NAMALWA (cell line): ENCODE data around the gene CTXN1.

ENCODE experiments used
- DNase-seq: peaks from one replicate; pipeline ENCODE4 v3.0.0-alpha.2; 2015; ENCODE audit warnings: low spot score

CTXN1 gene

DNA sequence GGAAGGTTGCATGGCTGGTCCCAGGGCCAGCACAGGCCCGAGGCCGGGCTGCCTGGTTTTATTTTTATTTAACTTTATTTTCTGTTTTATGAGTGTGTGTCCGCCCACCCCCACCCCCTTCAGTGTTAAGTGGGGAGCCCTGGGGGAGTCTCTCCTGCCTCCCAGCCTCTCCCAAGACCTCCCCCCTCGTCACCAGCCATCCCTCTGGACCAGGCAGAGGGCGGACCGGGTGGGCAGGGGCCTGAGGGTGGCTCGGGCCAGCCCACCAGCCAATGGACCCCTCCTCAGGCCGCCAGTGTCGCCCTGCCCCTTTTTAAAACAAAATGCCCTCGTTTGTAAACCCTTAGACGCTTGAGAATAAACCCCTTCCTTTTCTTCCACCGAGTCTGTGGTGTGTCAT lies 11.8 kb downstream of the CTXN1 start:
- no peak for DNase-seq

DNA sequence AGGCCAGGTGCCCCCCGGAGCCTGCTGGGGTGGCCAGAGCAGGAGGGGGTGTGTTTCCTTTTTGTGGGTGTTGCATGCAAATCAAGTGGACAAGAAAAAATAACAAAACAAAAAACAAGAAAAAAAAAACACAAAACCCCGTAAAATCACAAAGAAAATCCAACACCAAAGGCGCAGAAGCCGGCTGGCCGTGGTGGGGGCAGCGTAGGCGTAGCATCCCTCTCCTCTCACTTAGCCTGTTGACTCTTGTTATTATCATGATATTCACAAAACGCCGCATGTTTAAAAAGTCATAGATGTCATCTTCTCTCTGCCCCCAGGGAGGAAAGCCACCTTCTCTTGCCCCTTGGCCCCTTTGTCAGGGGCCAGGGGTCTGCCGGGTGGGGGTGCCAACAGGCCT lies 12.3 kb downstream of the CTXN1 start:
- DNase-seq, result no peak

DNA sequence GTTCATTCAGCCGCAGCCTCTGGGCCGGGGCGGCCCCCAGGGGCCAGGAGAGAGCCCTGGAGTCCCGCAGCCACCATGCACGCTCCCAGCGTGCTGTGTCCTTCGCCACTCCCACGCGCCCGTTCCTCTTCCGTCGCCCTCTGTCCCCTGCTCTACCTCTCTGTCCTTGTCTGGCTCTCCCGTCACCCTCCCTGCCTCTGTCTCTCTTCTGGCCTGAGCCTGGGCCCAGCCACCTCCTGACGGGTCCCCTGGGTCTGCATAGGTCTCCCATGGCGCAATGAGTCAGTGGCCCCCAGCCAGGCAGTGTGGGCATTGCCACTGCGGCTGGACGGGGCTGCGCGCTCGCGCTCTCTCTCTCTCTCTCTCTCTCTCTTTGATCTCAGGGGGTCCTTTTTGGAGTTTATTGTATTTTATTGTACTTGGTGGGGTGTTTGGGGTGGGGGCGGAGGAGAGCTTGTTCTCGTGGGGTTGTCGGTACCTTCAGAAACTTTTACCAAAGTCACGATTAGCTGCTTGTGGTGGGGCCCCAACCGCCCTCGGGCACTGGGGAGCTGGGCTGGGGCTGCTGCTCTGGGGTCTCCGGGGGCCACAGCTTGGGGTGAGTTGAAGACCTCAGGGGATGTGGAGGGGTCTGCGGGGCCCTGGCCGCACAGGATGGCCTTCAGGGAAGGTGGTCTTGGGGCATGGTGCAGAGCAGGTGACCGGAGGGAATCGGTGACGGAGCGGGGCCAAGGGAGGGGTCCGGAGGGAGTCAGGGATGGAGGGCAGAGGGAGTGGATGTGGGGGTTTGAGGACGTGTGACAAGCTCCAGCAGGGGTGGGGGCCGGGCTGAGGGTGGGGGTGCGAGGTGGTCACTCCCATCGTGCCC lies 13.0 kb downstream of the CTXN1 start:
- no peak for DNase-seq

DNA sequence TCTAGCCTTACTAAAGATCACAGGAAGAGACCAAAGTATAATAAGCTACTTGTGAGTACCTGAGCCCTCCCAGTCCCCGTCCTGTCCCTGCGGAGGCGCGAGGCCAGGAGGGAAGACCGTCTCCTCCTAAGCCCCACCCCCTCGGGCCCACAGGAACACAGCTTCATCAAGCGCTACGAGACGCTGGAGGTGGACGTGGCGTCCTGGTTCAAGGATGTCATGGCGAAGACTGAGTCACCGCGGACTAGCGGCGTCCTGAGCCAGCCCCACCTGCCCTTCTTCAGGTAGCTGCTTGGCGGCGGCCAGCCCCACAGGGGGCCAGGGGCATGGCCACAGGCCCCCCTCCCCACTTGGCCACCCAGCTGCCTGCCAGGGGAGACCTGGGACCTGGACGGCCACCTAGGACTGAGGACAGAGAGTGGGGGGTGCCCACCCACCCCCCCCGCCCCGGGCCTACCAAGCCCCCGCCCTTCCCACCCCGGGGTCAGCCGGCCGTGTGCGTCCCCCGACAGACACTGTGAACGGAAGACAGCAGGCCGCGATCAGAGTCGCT lies 13.7 kb downstream of the CTXN1 start:
- no peak for DNase-seq

DNA sequence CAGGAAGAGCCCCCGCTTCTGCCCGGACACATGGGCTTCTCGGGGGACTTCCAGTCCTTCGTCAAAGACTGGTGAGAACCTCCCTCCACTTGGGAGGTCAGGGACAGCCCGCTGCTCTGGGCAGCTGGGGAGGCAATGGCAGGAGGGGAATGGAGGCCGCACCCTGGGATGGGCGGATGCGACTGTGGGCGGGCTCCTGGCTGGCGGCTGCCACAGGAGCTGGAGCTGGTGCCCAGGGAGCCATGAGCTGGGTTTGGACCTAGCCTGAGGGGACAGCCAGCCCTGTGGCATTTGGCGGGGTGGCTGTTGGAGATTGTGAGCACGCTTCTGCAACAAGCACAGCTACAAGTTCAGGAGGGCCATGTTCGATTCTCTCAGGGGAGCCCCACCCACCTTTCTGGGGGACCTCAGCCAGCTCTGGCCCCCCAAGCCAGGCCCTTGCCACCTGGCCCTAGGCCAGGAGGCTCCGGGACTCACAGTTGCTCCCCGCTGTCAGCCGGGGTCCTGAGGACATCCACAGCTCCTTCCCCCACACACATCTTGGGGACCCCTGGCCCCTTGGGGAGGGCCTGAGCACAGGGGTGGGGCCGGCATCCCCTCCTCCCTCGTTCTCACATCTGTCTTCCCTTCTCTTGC lies 14.3 kb downstream of the CTXN1 start:
- no peak for DNase-seq

DNA sequence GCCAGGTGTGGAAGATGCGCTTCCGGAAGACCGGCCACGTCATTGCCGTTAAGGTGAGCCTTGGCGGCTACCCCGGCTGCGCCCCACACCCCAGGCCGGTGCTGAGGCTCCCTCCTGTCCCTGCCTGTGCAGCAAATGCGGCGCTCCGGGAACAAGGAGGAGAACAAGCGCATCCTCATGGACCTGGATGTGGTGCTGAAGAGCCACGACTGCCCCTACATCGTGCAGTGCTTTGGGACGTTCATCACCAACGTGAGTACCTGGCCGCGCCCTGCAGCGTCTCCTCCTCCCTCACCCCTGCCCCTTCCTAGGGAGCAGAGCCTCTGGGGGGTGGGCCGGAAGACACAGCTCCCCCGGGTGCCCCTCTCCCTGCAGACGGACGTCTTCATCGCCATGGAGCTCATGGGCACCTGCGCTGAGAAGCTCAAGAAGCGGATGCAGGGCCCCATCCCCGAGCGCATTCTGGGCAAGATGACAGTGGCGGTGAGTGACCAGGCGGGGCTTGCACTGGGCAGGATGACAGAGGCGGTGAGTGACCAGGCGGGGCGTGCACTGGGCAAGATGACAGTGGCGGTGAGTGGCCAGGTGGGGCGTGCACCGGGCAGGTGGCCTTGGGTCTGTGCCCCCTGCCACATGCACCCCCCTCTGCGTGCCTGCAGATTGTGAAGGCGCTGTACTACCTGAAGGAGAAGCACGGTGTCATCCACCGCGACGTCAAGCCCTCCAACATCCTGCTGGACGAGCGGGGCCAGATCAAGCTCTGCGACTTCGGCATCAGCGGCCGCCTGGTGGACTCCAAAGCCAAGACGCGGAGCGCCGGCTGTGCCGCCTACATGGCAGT lies 15.4 kb downstream of the CTXN1 start:
- DNase-seq, result no peak

DNA sequence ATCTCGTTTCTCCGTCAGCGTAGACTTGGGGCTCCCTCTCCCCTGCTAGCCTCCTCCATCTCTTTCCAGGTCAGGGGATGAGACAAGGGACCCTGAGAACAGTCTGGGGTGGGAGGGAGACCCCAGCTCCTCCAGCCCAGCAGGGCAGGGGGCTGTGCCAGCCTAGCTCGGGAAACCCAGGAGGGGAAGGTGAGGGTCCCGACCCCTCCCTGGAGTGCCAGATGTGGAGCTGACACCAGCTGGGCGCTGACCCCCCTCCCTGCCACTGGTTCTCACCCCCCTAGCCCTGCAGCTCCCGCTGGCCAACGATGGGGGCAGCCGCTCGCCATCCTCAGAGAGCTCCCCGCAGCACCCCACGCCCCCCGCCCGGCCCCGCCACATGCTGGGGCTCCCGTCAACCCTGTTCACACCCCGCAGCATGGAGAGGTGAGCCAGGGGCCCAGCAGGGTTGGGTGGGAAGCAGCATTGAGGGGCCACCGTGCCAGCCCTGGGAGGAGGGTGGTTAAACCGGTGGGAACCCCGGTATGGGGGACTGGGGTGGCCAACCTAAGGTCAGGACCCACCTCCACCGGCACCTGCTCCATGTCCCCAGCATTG lies 16.4 kb downstream of the CTXN1 start:
- no peak for DNase-seq

DNA sequence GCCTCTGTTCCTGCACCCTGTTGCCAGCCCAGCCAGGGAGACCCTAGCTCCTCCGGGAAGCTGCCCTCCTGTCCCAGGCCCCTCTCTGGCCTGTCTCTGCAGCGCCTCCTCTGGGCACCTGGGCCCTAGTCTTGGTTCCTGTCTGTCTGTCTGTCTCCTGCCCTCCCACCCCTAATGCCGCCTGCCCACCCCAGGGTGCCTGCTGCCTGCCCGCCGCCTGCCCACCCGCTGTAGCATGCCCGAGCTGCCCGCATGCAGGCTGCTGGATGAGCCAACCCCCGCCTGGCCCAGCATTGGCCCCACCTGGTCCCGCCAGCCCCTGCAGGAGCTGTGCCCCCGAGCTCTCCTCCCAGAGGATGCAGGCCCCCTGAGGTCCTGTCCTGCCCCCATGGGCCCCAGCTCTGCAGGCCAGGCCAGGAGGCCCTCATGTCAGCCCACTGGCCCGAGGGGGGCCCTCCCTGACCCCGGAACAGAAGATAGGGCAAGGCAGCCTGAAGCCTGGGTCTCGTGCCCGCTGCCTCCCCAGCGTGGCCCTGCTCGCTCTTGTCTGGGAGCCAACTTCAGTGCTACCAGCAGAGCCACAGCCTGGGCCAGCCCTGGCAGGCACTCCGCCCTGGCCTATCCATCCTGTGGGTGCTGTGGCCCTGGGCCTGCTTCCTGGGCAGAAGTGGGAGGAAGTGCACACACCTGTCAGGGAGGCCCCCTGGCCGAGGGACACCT lies 17.0 kb downstream of the CTXN1 start:
- no peak for DNase-seq

DNA sequence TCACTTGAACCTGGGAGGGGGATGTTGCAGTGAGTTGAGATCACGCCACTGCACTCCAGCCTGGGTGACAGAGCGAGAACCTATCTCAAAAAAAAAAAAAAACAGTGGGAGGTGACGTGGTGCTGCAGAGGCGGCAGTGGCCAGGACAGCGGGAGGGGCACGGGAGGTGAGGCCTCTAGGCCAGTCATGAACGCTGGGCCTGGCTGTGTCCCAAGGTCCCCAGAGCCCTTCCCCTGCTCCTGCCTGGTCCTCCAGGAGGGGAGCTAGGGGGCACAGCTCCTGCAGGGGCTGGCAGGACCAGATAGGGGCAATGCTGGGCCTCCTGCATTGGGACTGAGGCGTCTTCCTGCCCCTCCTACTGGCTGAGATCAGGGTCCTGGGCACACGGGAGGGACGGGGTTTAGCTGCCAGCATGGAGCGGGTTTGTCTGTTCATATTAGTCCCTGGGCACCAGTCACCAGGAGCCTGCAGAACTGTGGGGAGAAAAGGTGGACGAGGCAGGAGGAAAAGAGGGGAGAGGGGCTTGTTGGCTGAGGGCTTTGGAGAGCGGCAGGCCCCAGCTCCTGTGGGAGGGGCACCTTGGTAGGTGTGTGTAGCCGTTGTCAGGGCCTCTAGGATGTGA lies 17.7 kb downstream of the CTXN1 start:
- no peak for DNase-seq

DNA sequence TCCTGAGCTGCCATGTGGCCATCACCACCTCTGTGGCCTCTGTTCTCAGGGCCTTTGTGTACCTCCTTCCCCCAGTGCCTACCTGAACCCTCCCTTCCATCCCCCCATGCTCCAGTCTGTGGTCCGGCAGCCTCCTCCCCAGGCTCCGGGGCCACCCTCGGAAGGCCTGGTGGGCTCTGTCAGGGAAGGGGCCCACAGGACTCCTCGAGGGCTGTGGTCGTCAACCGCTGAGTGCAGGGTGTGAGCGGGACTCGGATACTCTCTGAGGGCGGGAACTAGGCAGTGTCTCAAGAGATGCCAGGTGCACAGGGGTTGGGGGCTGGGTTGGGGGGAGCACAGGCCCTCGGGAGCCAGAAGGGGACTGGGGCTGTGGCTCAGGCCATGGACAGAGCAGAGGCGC lies 18.4 kb downstream of the CTXN1 start:
- no peak for DNase-seq

DNA sequence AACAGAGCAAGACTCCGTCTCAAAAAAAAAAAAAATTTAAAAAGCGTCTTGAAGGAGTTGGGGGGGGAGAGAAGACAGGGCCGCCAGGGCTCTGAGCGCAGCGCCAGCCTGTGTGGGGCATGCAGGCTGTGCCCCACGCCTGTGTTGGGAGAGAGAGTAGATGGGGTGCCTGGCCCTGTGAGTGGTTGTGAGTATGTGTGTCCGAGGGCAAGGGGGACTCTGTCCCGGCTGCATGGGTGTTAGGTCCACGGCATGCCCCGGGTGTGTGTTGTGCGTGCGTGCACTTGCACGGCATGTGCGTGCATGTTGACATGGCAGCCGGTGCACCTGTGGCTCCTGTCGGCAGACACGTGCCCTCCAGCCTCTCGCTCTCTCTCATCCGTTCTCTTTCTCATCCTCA lies 18.8 kb downstream of the CTXN1 start:
- DNase-seq, result no peak

DNA sequence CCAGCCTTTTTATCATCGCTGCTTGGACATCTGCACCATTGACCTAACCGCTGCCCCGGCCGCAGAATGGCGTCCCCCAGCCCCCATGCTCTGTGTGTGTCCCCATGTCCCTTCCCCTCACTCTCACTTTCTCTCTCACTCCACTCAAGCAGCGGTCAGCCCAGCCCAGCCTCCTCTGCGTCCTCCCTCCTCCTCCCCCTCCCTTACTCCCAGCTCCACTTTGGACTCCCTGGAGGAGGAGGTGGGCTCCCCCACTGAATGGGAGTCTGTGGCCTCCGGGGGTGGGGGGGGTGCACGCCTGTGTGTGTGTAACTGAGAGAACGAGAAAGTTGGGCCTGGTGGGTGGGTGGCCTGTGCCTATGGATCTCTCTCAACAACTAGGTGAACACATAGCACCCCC lies 20.1 kb downstream of the CTXN1 start:
- DNase-seq, result no peak

DNA sequence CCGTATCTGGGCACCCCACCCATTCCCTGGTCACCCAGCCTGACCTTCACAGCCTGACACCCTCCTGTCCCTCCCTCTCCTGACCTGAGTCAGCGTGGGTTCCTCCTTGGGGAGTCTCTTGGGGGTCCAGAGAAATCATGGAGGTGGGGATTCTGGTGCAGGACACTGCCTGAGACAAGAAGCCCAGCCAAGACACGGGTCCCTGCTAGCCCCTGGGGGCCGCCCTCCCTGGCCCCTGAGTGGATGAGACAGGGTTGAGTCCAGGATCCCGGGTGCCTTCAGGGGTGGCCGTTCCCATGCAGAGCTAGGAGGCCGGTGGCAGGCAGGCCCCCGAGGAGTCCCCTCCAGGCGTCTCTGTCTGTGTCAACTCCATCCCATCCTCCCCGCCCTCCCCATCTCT lies 20.7 kb downstream of the CTXN1 start:
- no peak for DNase-seq

DNA sequence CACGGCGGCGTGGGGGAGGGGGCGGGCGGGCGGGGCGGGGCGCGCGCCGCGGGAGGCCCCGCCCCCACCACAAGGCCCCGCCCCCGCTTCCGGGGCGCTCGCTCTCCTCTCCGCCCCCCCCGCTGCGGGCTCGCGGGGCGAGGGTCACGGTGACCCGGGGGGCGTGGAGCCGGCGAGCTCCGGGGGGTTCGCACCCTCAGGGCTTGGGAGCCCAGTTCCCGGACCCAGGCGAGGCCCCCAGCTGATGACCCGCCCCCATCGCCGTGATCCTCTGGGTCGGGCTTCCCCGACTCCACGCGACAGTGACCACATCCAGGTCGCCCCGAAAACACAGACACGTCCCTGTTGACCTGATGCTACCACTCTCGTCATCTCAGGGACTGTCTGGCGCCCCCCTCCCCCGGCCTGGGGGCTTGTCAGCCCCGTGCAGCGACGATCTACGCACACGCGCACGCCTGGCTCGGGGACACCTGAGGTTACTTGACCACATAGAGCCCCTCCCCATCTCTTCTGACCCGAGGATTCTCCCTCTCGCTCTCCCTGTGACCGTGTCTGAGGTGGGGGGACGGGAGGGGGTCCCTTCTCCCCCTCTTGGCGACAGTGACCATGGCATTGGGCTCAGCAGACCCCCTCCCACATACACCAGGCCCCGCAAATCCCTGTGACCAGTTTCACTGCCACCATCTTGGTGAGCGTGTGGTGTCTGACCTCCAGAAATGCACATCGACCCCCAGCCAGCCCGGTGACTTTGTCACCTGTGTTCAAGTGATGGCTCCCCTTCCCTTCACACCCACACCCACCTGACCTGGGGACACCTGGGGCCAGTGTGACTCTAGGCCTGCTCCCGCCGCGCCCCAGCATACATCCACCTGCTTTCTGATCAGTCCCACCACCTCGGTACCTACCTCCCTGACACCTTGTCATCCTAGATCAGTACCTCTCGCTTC lies 21.6 kb downstream of the CTXN1 start:
- DNase-seq, result peak; percentile 55

DNA sequence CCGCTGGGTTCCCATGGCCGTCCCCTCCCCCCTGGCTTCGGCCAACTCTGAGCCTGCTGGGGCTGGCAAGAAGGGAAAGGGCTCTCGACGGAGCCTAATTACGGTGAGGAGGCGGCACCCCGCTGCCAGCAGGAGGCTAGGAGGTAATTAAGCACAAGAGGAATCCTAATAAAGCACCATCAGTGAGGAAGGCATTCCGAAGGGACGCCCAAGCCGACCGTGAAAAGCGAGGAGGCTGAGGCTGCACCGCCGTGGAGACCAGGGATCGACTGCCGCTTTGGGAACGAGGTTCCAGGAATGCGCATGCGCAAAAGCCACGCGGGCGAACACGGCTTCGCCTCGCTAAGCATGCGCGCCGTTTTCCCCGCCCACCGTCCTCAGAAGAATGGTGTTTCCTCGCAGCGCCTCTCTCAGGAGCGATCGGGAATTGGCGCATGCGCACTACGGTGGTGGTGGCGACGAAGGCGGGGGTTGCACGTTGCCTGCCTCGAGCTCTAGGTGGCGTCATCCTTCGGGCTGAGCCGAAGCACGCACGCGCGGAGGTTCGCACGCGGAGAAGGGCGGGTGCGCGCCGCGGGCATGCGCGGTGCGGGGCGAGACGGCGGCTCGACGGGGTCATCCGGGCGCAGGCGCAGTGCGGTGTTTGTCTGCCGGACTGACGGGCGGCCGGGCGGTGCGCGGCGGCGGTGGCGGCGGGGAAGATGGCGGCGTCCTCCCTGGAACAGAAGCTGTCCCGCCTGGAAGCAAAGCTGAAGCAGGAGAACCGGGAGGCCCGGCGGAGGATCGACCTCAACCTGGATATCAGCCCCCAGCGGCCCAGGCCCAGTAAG lies 22.5 kb downstream of the CTXN1 start, which contains the start of gene MAP2K7:
MAP2K7 (plus strand) TSS at position 634 of the 830 bp plus-strand sequence; CDS start at position 702, 68 bp downstream.
- peak; percentile 99 for DNase-seq

DNA sequence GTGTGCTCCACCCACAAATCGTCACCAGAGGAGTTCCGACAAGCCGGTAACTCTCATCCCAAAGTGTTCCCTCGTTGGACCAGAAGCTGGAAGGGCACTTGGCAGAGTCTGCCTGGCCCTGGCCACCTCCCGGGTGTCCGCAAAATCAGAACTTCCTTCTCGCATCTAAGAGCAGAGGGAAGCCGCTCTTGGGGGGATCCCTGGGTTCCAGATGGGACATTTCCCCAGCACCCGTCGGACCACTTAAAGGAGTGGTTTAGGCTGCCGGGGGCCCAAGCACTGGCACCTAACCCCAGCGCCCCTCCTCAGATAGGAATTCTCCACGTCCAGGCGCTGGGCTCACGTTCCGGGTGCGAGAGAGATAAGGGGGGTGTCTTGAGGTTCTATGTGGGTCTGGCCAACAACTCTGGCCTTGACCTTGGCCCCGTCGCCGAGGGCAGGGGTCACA lies 23.1 kb downstream of the CTXN1 start:
- no peak for DNase-seq

DNA sequence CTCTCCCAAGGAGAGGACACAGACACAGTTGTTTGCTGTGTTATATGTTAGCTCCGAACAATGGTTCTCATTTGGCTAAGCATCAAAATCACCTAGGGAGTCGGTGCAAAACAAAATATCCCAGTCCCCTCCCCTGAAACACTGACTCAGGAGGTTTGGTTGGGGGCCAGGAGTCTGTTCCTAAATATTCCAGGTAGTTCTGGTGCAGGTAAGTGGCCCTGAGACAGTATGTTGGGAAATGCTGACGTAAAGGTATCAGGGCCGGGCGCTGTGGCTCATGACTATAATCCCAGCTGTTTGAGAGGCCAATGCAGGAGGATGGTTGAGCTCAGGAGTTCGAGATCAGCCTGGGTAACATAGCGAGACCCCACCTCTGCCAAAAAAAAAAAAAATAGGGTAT lies 24.6 kb downstream of the CTXN1 start:
- no peak for DNase-seq

DNA sequence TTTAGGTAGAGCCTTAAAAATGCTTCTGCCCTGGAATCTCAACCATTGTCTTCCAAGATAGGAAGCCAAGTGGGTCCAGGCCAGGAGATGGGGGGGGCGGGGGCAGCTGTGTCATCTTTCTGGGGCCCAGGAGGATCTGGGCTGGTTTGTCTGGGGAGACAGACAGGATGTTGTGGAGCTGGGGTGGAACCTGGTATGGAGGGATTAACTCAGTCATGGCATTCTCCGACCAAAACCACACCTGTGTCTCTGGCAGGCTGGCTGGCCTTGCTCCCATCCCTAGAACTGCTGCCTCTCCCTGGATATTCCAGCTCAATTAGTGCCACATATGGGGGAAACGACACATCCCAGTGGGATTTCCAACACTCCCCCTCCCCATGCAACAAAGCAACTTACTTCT lies 25.0 kb downstream of the CTXN1 start:
- no peak for DNase-seq

DNA sequence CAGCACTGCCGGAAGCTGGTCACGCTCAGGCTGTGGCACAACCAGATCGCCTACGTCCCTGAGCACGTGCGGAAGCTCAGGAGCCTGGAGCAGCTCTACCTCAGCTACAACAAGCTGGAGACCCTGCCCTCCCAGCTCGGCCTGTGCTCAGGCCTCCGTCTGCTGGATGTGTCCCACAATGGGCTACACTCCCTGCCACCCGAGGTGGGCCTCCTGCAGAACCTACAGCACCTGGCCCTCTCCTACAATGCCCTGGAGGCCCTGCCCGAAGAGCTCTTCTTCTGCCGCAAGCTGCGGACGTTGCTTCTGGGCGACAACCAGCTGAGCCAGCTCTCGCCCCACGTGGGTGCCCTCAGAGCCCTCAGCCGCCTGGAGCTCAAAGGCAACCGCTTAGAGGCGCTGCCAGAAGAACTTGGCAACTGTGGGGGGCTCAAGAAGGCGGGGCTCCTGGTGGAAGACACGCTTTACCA lies 25.5 kb downstream of the CTXN1 start:
- DNase-seq, result no peak
